HEK293 (cell line): ENCODE data around the gene DPEP1.
A peak's percentile ranks its signal among the peaks of the same experiment; 100 is the strongest.

Source experiments
- CTCF ChIA-PET: fragments of 350-600 bp; formaldehyde crosslinking; extraction: SDS; loops from one replicate; lab custom pipeline; 2021; ENCODE audit warnings: antibody characterized with exemption; lab: Yijun Ruan, JAX
- POLR2A ChIA-PET: fragments of 300-600 bp; formaldehyde crosslinking; extraction: SDS; loops from one replicate; lab custom pipeline; 2020; ENCODE audit warnings: antibody characterized with exemption, inconsistent platforms; lab: Yijun Ruan, JAX
- H3K27ac ChIP-seq: fragments of 200-500 bp; sonication (Bioruptor generic); 2 replicates; pipeline ENCODE4 v1.5.1; 2014; ENCODE audit warnings: low read depth, low read length, control low read depth, inconsistent platforms; ENCODE audit errors: extremely low read depth
- H3K36me3 ChIP-seq, 2 experiments: fragments of 200-500 bp in 1 of 2; sonication (Bioruptor generic) in 1 of 2; 1 replicate in 1 of 2; 2 replicates in 1 of 2; pipeline ENCODE4 v1.5.1; 2014 to 2017; ENCODE audit warnings: inconsistent platforms in 2 of 2, low read length in 2 of 2; ENCODE audit not compliant: control insufficient read depth in 2 of 2, insufficient read depth in 1 of 2
- H3K4me1 ChIP-seq: fragments of 200-500 bp; sonication (Bioruptor generic); 2 replicates; pipeline ENCODE4 v1.5.1; 2014; ENCODE audit warnings: mild to moderate bottlenecking, low read length, inconsistent platforms; ENCODE audit not compliant: control insufficient read depth, insufficient read depth
- H3K4me3 ChIP-seq: 2 replicates; pipeline ENCODE4 v1.5.1; 2011; ENCODE audit warnings: low read depth, mild to moderate bottlenecking, control low read depth, low read length, moderate library complexity
- H3K9me3 ChIP-seq: fragments of 200-500 bp; sonication (Bioruptor generic); 2 replicates; pipeline ENCODE4 v1.5.1; 2014; ENCODE audit warnings: low read depth, low read length, inconsistent platforms; ENCODE audit not compliant: control insufficient read depth, insufficient read depth
- GFI1B ChIP-seq: fragments of 450-650 bp; formaldehyde crosslinking; IDR thresholded peaks from 2 replicates; pipeline ENCODE4 v1.5.1; 2016; ENCODE audit warnings: missing biosample characterization, missing genetic modification characterization
- HOXA7 ChIP-seq: sonication (generic); formaldehyde crosslinking; IDR thresholded peaks from 2 replicates; pipeline ENCODE4 v1.8.1; 2022; ENCODE audit warnings: missing genetic modification reagents, borderline replicate concordance
- HOXC10 ChIP-seq: sonication (generic); formaldehyde crosslinking; IDR thresholded peaks from 2 replicates; pipeline ENCODE4 v1.8.1; 2023; ENCODE audit warnings: mild to moderate bottlenecking, missing genetic modification reagents
- HOXD13 ChIP-seq: sonication (generic); formaldehyde crosslinking; IDR thresholded peaks from 2 replicates; pipeline ENCODE4 v1.8.0; 2022; ENCODE audit warnings: missing genetic modification reagents, borderline replicate concordance
- KLF9 ChIP-seq: fragments of 450-650 bp; formaldehyde crosslinking; IDR thresholded peaks from 2 replicates; pipeline ENCODE4 v1.5.1; 2016; ENCODE audit warnings: missing biosample characterization, missing genetic modification characterization, low read depth
- MZF1 ChIP-seq: fragments of 450-650 bp; formaldehyde crosslinking; IDR thresholded peaks from 2 replicates; pipeline ENCODE4 v1.5.1; 2017; ENCODE audit warnings: missing biosample characterization, missing genetic modification characterization, borderline replicate concordance
- SCRT1 ChIP-seq: fragments of 450-650 bp; formaldehyde crosslinking; IDR thresholded peaks from 2 replicates; pipeline ENCODE4 v1.5.1; 2016; ENCODE audit warnings: missing biosample characterization, missing genetic modification characterization, borderline replicate concordance
- SCRT2 ChIP-seq: fragments of 450-650 bp; formaldehyde crosslinking; IDR thresholded peaks from 2 replicates; pipeline ENCODE4 v1.5.1; 2016; ENCODE audit warnings: missing biosample characterization, missing genetic modification characterization
- SP3 ChIP-seq: fragments of 450-650 bp; formaldehyde crosslinking; IDR thresholded peaks from 2 replicates; pipeline ENCODE4 v1.5.1; 2016; ENCODE audit warnings: missing biosample characterization, missing genetic modification characterization
- TRIM28 ChIP-seq: IDR thresholded peaks from 2 replicates; pipeline ENCODE4 v1.6.1; 2011; ENCODE audit warnings: low read length, control low read depth, borderline replicate concordance
- ZFP37 ChIP-seq: fragments of 450-650 bp; formaldehyde crosslinking; IDR thresholded peaks from 2 replicates; pipeline ENCODE4 v1.5.1; 2016; ENCODE audit warnings: missing biosample characterization, missing genetic modification characterization
- ZFP69B ChIP-seq: fragments of 450-650 bp; formaldehyde crosslinking; IDR thresholded peaks from 2 replicates; pipeline ENCODE4 v1.5.1; 2016; ENCODE audit warnings: missing biosample characterization, missing genetic modification characterization
- ZIC2 ChIP-seq: fragments of 450-650 bp; formaldehyde crosslinking; IDR thresholded peaks from 2 replicates; pipeline ENCODE4 v1.5.1; 2016; ENCODE audit warnings: missing biosample characterization, missing genetic modification characterization
- ZNF112 ChIP-seq: fragments of 450-650 bp; formaldehyde crosslinking; IDR thresholded peaks from 2 replicates; pipeline ENCODE4 v1.5.0; 2017; ENCODE audit warnings: missing biosample characterization, missing genetic modification characterization
- ZNF121 ChIP-seq: fragments of 450-650 bp; formaldehyde crosslinking; IDR thresholded peaks from 2 replicates; pipeline ENCODE4 v1.5.1; 2016; ENCODE audit warnings: missing biosample characterization, missing genetic modification characterization
- ZNF132 ChIP-seq: fragments of 450-650 bp; formaldehyde crosslinking; IDR thresholded peaks from 2 replicates; pipeline ENCODE4 v1.5.1; 2017; ENCODE audit warnings: missing biosample characterization, missing genetic modification characterization, borderline replicate concordance
- ZNF140 ChIP-seq: fragments of 450-650 bp; formaldehyde crosslinking; IDR thresholded peaks from 2 replicates; pipeline ENCODE4 v1.5.1; 2016; ENCODE audit warnings: missing biosample characterization, missing genetic modification characterization
- ZNF19 ChIP-seq: fragments of 450-650 bp; formaldehyde crosslinking; IDR thresholded peaks from 2 replicates; pipeline ENCODE4; 2016; ENCODE audit warnings: missing biosample characterization, missing genetic modification characterization, low read depth
- ZNF2 ChIP-seq: fragments of 450-650 bp; formaldehyde crosslinking; IDR thresholded peaks from 2 replicates; pipeline ENCODE4 v1.5.1; 2016; ENCODE audit warnings: missing biosample characterization, missing genetic modification characterization
- ZNF239 ChIP-seq: fragments of 450-650 bp; formaldehyde crosslinking; IDR thresholded peaks from 2 replicates; pipeline ENCODE4 v1.5.1; 2016; ENCODE audit warnings: missing biosample characterization, missing genetic modification characterization
- ZNF24 ChIP-seq: fragments of 450-650 bp; formaldehyde crosslinking; IDR thresholded peaks from 2 replicates; pipeline ENCODE4 v1.5.1; 2016; ENCODE audit warnings: missing biosample characterization, missing genetic modification characterization
- ZNF266 ChIP-seq: fragments of 450-650 bp; formaldehyde crosslinking; IDR thresholded peaks from 2 replicates; pipeline ENCODE4 v1.5.1; 2016; ENCODE audit warnings: missing biosample characterization, missing genetic modification characterization, low read depth
- ZNF335 ChIP-seq: fragments of 450-650 bp; formaldehyde crosslinking; conservative IDR thresholded peaks from 2 replicates; pipeline ENCODE4 v1.5.1; 2016; ENCODE audit warnings: missing biosample characterization, missing genetic modification characterization
- ZNF391 ChIP-seq: fragments of 450-650 bp; formaldehyde crosslinking; IDR thresholded peaks from 2 replicates; pipeline ENCODE4 v1.5.1; 2016; ENCODE audit warnings: low read depth, missing biosample characterization, missing genetic modification characterization, borderline replicate concordance
- ZNF449 ChIP-seq: fragments of 450-650 bp; formaldehyde crosslinking; IDR thresholded peaks from 2 replicates; pipeline ENCODE4 v1.5.1; 2017; ENCODE audit warnings: missing biosample characterization, mild to moderate bottlenecking, missing genetic modification characterization, moderate library complexity
- ZNF501 ChIP-seq: fragments of 450-650 bp; formaldehyde crosslinking; IDR thresholded peaks from 2 replicates; pipeline ENCODE4 v1.5.1; 2016; ENCODE audit warnings: missing biosample characterization, missing genetic modification characterization
- ZNF571 ChIP-seq: fragments of 450-650 bp; formaldehyde crosslinking; IDR thresholded peaks from 2 replicates; pipeline ENCODE4 v1.5.0; 2017; ENCODE audit warnings: missing biosample characterization, missing genetic modification characterization
- ZNF610 ChIP-seq: fragments of 450-650 bp; formaldehyde crosslinking; IDR thresholded peaks from 2 replicates; pipeline ENCODE4 v1.5.1; 2016; ENCODE audit warnings: missing biosample characterization, missing genetic modification characterization, borderline replicate concordance
- ZNF704 ChIP-seq: fragments of 450-650 bp; formaldehyde crosslinking; IDR thresholded peaks from 2 replicates; pipeline ENCODE4 v1.5.1; 2016; ENCODE audit warnings: missing biosample characterization, missing genetic modification characterization
- ZXDB ChIP-seq: fragments of 450-650 bp; formaldehyde crosslinking; IDR thresholded peaks from 2 replicates; pipeline ENCODE4 v1.5.1; 2016; ENCODE audit warnings: missing biosample characterization, missing genetic modification characterization
- TF ChIP-seq, protein P1 (sequence below): fragments of 450-650 bp; formaldehyde crosslinking; IDR thresholded peaks from 2 replicates; pipeline ENCODE4 v1.5.0; 2017; ENCODE audit warnings: missing biosample characterization, missing genetic modification characterization, borderline replicate concordance
- TF ChIP-seq, protein P2 (sequence below): fragments of 450-650 bp; formaldehyde crosslinking; IDR thresholded peaks from 2 replicates; pipeline ENCODE4 v1.5.1; 2016; ENCODE audit warnings: missing biosample characterization, missing genetic modification characterization

DPEP1 gene

GRCh38 chr16:89565506-89566372, 47.7 kb upstream of the DPEP1 start:
- no peaks in the 10 kb centered on the region for H3K9me3 ChIP-seq
- CTCF ChIA-PET, result interaction anchor here (0.5 to 3.1 kb wide), 12 partner anchors 8 to 453 kb away, joined by 3 to 20 read pairs (median 4); partner anchors contain the start of gene CPNE7
- TF ChIP-seq ZFP69B, result peak; percentile 66; the same call in 1 of the 2 replicates
- TF ChIP-seq, protein P1, sequence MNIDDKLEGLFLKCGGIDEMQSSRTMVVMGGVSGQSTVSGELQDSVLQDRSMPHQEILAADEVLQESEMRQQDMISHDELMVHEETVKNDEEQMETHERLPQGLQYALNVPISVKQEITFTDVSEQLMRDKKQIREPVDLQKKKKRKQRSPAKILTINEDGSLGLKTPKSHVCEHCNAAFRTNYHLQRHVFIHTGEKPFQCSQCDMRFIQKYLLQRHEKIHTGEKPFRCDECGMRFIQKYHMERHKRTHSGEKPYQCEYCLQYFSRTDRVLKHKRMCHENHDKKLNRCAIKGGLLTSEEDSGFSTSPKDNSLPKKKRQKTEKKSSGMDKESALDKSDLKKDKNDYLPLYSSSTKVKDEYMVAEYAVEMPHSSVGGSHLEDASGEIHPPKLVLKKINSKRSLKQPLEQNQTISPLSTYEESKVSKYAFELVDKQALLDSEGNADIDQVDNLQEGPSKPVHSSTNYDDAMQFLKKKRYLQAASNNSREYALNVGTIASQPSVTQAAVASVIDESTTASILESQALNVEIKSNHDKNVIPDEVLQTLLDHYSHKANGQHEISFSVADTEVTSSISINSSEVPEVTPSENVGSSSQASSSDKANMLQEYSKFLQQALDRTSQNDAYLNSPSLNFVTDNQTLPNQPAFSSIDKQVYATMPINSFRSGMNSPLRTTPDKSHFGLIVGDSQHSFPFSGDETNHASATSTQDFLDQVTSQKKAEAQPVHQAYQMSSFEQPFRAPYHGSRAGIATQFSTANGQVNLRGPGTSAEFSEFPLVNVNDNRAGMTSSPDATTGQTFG, result no peak
- TF ChIP-seq ZNF449 (tag by site-specific recombination), result no peak
- peak; percentile 71; the same call in 1 of the 2 replicates for TF ChIP-seq TRIM28
- TF ChIP-seq ZNF391 (tag by site-specific recombination), result no peak
- peak; percentile 32; the same call in 1 of the 2 replicates for TF ChIP-seq KLF9
- 0 out of 2 replicates have a peak, but pooled peaks have one; percentile 43 for TF ChIP-seq ZNF239 (tag by site-specific recombination)
- peak; percentile 39; the same call in 1 of the 2 replicates for TF ChIP-seq SP3 (tag by site-specific recombination)
- peak; percentile 66 for TF ChIP-seq SCRT2 (tag by site-specific recombination)
- TF ChIP-seq ZNF24, result 0 out of 2 replicates have a peak, but pooled peaks have one; percentile 14
- peak; percentile 99 for TF ChIP-seq ZNF2 (tag by site-specific recombination)
- no peak for TF ChIP-seq HOXC10
- TF ChIP-seq MZF1 (tag by site-specific recombination), result peak; percentile 49; the same call in 1 of the 2 replicates
- TF ChIP-seq ZNF610, result peak; percentile 33; the same call in 1 of the 2 replicates
- peak; percentile 77; the same call in 1 of the 2 replicates for TF ChIP-seq HOXD13
- TF ChIP-seq ZNF112 (tag by site-specific recombination), result no peak
- no peak for TF ChIP-seq ZNF19 (tag by site-specific recombination)
- no peak; the same call in none of the 2 replicates for TF ChIP-seq ZFP37
- no peak for TF ChIP-seq HOXA7 (CRISPR knock-in tag)
- TF ChIP-seq ZNF704 (tag by site-specific recombination), result no peak
- TF ChIP-seq ZNF266 (tag by site-specific recombination), result no peak
- TF ChIP-seq SCRT1 (tag by site-specific recombination), result peak; percentile 57; the same call in 1 of the 2 replicates
- TF ChIP-seq, protein P2, sequence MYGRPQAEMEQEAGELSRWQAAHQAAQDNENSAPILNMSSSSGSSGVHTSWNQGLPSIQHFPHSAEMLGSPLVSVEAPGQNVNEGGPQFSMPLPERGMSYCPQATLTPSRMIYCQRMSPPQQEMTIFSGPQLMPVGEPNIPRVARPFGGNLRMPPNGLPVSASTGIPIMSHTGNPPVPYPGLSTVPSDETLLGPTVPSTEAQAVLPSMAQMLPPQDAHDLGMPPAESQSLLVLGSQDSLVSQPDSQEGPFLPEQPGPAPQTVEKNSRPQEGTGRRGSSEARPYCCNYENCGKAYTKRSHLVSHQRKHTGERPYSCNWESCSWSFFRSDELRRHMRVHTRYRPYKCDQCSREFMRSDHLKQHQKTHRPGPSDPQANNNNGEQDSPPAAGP, result peak; percentile 42; the same call in 1 of the 2 replicates
- TF ChIP-seq ZIC2, result peak; percentile 54
- peak; percentile 76 for TF ChIP-seq ZXDB (tag by site-specific recombination)
- peak; percentile 73; the same call in 1 of the 2 replicates for TF ChIP-seq ZNF501 (tag by site-specific recombination)
- TF ChIP-seq ZNF132 (tag by site-specific recombination), result no peak
- TF ChIP-seq ZNF335, result peak; percentile 68
- 0 out of 2 replicates have a peak, but pooled peaks have one; percentile 8 for TF ChIP-seq GFI1B
- TF ChIP-seq ZNF121, result peak; percentile 84; the same call in 1 of the 2 replicates
- no peak for TF ChIP-seq ZNF571
- no peak for TF ChIP-seq ZNF140 (tag by site-specific recombination)

More at GRCh38 chr16:89565506-89566372, 47.7 kb upstream of the DPEP1 start:
- Histone ChIP-seq H3K27ac (peak overlapping the region; percentile 67), H3K36me3 (peaks cover 5 to 45% of the 10 kb centered on the region in 2 experiments; a peak in 2 of 3 replicates), H3K4me1 (peaks cover 9% of the 10 kb centered on the region), H3K4me3 (no peak overlapping the region)
- POLR2A ChIA-PET, result interaction anchor here (0.7 to 2.0 kb wide), 9 partner anchors 9 to 318 kb away, joined by 3 to 17 read pairs (median 6); partner anchors contain the start of gene SPATA2L
